Skeletal muscle tissue (tissue), 4 donors: ENCODE measurements around the gene CFAP68. TPM values are rescaled to one million over a fixed set of nuclear protein-coding genes. Genes with fewer than 3 reads are reported as not detected.
"Not testable (repeated sequence)": the region's sequence is repeated elsewhere in the genome, so short reads cannot be mapped to it uniquely, and the experiment has no call there.

ENCODE experiments used
- H3K27ac ChIP-seq: one replicate; pipeline ENCODE4 v1.7.0; 2013; ENCODE audit warnings: mild to moderate bottlenecking, low read depth, low read length, inconsistent platforms
- H3K27me3 ChIP-seq, 3 donors: one replicate each; pipeline ENCODE4 v1.7.0; 2013; ENCODE audit warnings: low read length in 3 of 3; ENCODE audit not compliant: control insufficient read depth in 3 of 3, insufficient read depth in 3 of 3
- H3K36me3 ChIP-seq, 3 donors: one replicate each; pipeline ENCODE4 v1.7.0; 2013; ENCODE audit warnings: low read length in 3 of 3; ENCODE audit not compliant: control insufficient read depth in 3 of 3, insufficient read depth in 3 of 3
- H3K4me1 ChIP-seq, 3 donors: one replicate each; pipeline ENCODE4 v1.7.0; 2013; ENCODE audit warnings: low read length in 3 of 3, mild to moderate bottlenecking in 3 of 3; ENCODE audit not compliant: control insufficient read depth in 3 of 3, insufficient read depth in 3 of 3
- H3K4me3 ChIP-seq, 3 donors: one replicate each; pipeline ENCODE4 v1.7.0; 2013; ENCODE audit warnings: low read length in 3 of 3
- H3K9ac ChIP-seq, 3 donors: one replicate each; pipeline ENCODE4 v1.7.0; 2013; ENCODE audit warnings: low read length in 3 of 3, mild to moderate bottlenecking in 3 of 3, moderate library complexity in 2 of 3, low read depth in 1 of 3
- H3K9me3 ChIP-seq, 3 donors: one replicate each; pipeline ENCODE4 v1.7.0; 2013; ENCODE audit warnings: low read length in 3 of 3; ENCODE audit not compliant: control insufficient read depth in 3 of 3
- total RNA-seq: library from RNA; depleted of rRNA; stranded (reverse); fragments of >200 nt; gene quantifications from one replicate; pipeline ENCODE4 v1.2.3, GENCODE V29; 2014
- donor health status: Osteomylitis.

Gene CFAP68
- total RNA-seq, 1 donor from 2014 or later, result 6.8 TPM

DNA sequence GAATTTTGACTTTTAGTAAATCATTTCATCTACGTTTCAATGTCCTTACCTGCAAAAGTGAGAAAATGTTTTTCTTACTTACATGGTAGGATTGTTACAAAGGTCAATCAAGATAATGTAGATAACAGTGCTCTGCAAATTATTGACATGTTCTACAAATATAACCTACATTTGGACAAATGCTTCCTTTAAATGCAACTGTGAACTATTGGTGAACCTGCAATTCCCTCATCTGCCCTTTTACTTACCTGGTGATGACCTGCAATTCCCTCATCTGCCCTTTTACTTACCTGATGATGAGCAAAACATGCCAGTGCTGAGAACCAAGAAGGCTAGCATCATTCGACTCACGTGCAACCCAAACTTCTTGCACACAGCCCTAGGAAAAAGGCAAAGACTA is 19.1 kb upstream of the CFAP68 start:
- no peak overlapping the region for H3K27ac ChIP-seq
- H3K27me3 ChIP-seq, result no peaks in the 10 kb centered on the region
- H3K9me3 ChIP-seq, result no peaks in the 10 kb centered on the region
- no peak overlapping the region for H3K4me3 ChIP-seq
- no peaks in the 10 kb centered on the region for H3K4me1 ChIP-seq
- no peak overlapping the region for H3K9ac ChIP-seq
- H3K36me3 ChIP-seq, result peaks cover 16 to 47% (median 40%) of the 10 kb centered on the region in 3 donors

GRCh38 chr11:111870113-111870512 is 9.2 kb upstream of the CFAP68 start:
- Histone ChIP-seq H3K9me3 (no peaks in the 10 kb centered on the region), H3K4me1 (peaks cover 6 to 12% (median 10%) of the 10 kb centered on the region in 3 donors), H3K36me3 (peaks cover 13 to 28% (median 23%) of the 10 kb centered on the region in 3 donors), H3K27me3 (no peaks in the 10 kb centered on the region), H3K9ac (peak overlapping the region in 1 of 3 donors; percentile 89), H3K27ac (no peak overlapping the region), H3K4me3 (peak overlapping the region in 1 of 3 donors; percentile 93)

GRCh38 chr11:111870522-111870885 is 8.8 kb upstream of the CFAP68 start:
- no peaks in the 10 kb centered on the region for H3K9me3 ChIP-seq
- H3K4me3 ChIP-seq, result peak overlapping the region; percentile 80 to 93 (median 89)
- H3K36me3 ChIP-seq, result peaks cover 13 to 32% (median 19%) of the 10 kb centered on the region in 3 donors
- peaks cover 6 to 12% (median 10%) of the 10 kb centered on the region in 3 donors for H3K4me1 ChIP-seq
- H3K27ac ChIP-seq, result no peak overlapping the region
- H3K27me3 ChIP-seq, result no peaks in the 10 kb centered on the region
- peak overlapping the region; percentile 69 to 89 (median 87) for H3K9ac ChIP-seq

GRCh38 chr11:111870886-111871692 is 8.3 kb upstream of the CFAP68 start, which contains the start of gene ALG9:
Gene ALG9, minus strand, starts transcription at chr11:111871581. Its CDS starts 99 bp downstream, at chr11:111871482.
- Histone ChIP-seq H3K27me3 (no peaks in the 10 kb centered on the region), H3K9ac (peak within 1 kb of the TSS; percentile 69 to 89 (median 87)), H3K36me3 (peaks cover 13 to 36% (median 17%) of the 10 kb centered on the region in 3 donors), H3K27ac (peak within 1 kb of the TSS; percentile 77), H3K4me1 (peaks cover 6 to 12% (median 10%) of the 10 kb centered on the region in 3 donors), H3K9me3 (no peaks in the 10 kb centered on the region), H3K4me3 (peak within 1 kb of the TSS; percentile 80 to 93 (median 89))

DNA sequence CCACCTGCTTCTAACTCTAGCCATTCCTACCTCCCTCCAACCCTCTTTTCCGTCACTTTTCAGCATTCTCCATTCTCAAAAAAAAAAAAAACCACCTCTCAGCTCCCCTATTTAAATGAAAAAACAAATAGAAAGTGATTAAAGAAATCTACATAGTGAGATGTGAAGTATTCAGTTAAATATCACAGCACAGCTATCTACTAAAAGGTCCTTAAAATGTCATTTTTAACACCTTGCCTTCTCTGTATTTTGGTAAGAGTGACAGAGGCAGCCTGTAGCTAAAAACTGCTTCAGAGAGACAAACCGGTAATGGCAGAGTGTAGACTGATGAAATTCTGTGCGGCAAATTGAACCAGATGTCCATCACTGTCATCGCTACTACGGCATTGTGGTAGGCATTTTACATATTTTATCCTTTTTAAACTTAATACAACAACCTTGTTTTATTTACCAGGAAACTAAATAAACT is 7.6 kb upstream of the CFAP68 start:
- peak overlapping the region; percentile 69 to 89 (median 87) for H3K9ac ChIP-seq
- H3K9me3 ChIP-seq, result no peaks in the 10 kb centered on the region
- H3K27ac ChIP-seq, result peak overlapping the region; percentile 77
- H3K4me1 ChIP-seq, result peaks cover 6 to 12% (median 10%) of the 10 kb centered on the region in 3 donors
- H3K36me3 ChIP-seq, result peaks cover 10 to 30% (median 12%) of the 10 kb centered on the region in 3 donors
- no peaks in the 10 kb centered on the region for H3K27me3 ChIP-seq
- H3K4me3 ChIP-seq, result peak overlapping the region; percentile 80 to 93 (median 89)

GRCh38 chr11:111878385-111878848 is 924 bp upstream of the CFAP68 start:
- no peaks in the 10 kb centered on the region for H3K9me3 ChIP-seq
- no peaks in the 10 kb centered on the region for H3K27me3 ChIP-seq
- H3K9ac ChIP-seq, result peak overlapping the region; percentile 75 to 95 (median 82)
- peaks cover 10 to 16% (median 12%) of the 10 kb centered on the region in 3 donors for H3K4me1 ChIP-seq
- peaks cover 0 to 10% (median 0%) of the 10 kb centered on the region in 3 donors for H3K36me3 ChIP-seq
- H3K27ac ChIP-seq, result peak overlapping the region; percentile 96
- peak overlapping the region; percentile 93 to 98 (median 95) for H3K4me3 ChIP-seq

- no peaks in the 10 kb centered on the region for H3K9me3 ChIP-seq
These were observed 258 bp downstream of the CFAP68 start for GRCh38 chr11:111879637-111879960.

DNA sequence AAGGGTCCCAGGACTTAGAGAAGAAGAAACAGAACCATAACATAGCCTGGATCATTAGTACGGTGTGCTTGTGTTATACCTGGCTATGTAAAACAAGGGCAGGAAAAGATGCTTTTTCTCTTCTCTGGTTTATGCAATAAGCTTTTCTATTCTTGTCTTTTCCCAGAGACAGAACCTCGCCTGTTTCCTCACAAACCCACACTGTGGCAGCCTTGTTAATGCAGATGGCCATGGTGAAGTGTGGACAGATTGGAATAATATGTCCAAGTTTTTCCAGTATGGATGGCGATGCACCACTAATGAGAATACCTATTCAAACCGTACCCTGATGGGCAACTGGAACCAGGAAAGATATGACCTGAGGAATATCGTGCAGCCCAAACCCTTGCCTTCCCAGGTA is 2.9 kb downstream of the CFAP68 start:
- Histone ChIP-seq H3K9me3 (no peaks in the 10 kb centered on the region), H3K36me3 (no peaks in the 10 kb centered on the region), H3K4me3 (no peak overlapping the region), H3K27ac (no peak overlapping the region), H3K9ac (no peak overlapping the region), H3K27me3 (no peaks in the 10 kb centered on the region), H3K4me1 (peaks cover 10 to 16% (median 12%) of the 10 kb centered on the region in 3 donors)

More at GRCh38 chr11:111879637-111879960, 258 bp downstream of the CFAP68 start:
- Histone ChIP-seq H3K27ac (peak overlapping the region; percentile 96), H3K27me3 (no peaks in the 10 kb centered on the region), H3K4me1 (peaks cover 10 to 16% (median 12%) of the 10 kb centered on the region in 3 donors), H3K9ac (peak overlapping the region; percentile 82 to 95 (median 93)), H3K4me3 (peak overlapping the region; percentile 93 to 98 (median 95)), H3K36me3 (peaks cover 0 to 10% (median 0%) of the 10 kb centered on the region in 3 donors)

DNA sequence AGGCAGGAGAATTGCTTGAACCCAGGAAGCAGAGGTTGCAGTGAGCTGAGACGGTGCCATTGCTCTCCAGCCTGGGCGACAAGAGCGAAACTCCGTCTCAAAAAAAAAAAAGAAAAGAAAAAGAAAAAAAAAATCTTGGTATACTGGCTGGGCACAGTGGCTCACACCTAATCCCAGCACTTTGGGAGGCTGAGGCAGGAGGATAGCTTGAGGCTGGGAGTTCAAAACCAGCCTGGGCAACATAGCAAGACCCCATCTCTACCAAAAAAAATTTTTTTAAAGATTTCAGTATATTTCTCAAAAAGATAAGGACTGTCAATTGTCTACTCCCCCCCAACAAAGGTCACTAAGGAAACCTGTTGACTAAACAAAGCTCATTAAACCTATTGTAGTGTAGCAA is 5.7 kb downstream of the CFAP68 start:
- H3K4me3 ChIP-seq, H3K27ac ChIP-seq: not testable (repeated sequence)

DNA sequence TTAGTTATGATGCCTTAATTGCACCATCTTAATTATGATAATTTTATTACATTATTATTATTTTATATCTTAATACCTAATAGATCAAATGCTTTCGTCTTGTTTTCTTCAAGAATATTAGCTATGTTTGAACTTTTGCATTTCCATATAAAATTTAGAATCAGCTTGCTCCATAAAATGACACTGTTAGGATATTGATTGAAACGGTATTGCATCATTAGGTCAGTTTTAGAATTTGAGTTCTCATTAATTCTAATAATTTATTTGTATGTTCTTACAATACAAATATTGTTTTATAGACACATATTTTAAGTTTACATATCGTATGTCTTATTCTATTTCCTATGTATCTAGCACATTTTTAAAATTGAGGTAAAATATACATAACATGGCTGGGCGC is 6.7 kb downstream of the CFAP68 start:
- H3K27me3 ChIP-seq, result no peaks in the 10 kb centered on the region
- no peaks in the 10 kb centered on the region for H3K9me3 ChIP-seq
- no peaks in the 10 kb centered on the region for H3K4me1 ChIP-seq
- H3K27ac ChIP-seq, result no peak overlapping the region
- H3K4me3 ChIP-seq, result no peak overlapping the region
- no peak overlapping the region for H3K9ac ChIP-seq
- no peaks in the 10 kb centered on the region for H3K36me3 ChIP-seq

More for the DNA sequence above, 5.7 kb downstream of the CFAP68 start:
- H3K4me1 ChIP-seq, H3K9ac ChIP-seq, H3K36me3 ChIP-seq, H3K9me3 ChIP-seq, H3K27me3 ChIP-seq: not testable (repeated sequence)
